Spleen (tissue), 11 donors: ENCODE measurements around the gene PRR16. TPM values are rescaled to one million over a fixed set of nuclear protein-coding genes. Genes with fewer than 3 reads are reported as not detected.

ENCODE experiments used
- DNase-seq: peaks from one replicate; pipeline ENCODE4 v3.0.0-alpha.2; 2020
- H3K27ac ChIP-seq, 8 donors: fragments of 200-600 bp; sonication (generic) in 7 of 8; 1 replicate in 4 of 8; 2 replicates in 4 of 8; pipeline versions ENCODE4 v1.5.0 to v1.8.0; 2016 to 2021; ENCODE audit warnings: inconsistent platforms in 4 of 8, mild to moderate bottlenecking in 4 of 8, moderate library complexity in 1 of 8
- H3K27me3 ChIP-seq, 7 donors: fragments of 200-600 bp; sonication (generic) in 6 of 7; replicated peaks in 1 of 7; 1 replicate in 4 of 7; 2 replicates in 3 of 7; pipeline versions ENCODE4 v1.5.0 to v1.8.0; 2016 to 2021; ENCODE audit warnings: inconsistent platforms in 3 of 7, mild to moderate bottlenecking in 1 of 7
- H3K36me3 ChIP-seq, 6 donors: fragments of 200-600 bp; sonication (generic) in 5 of 6; 1 replicate in 4 of 6; 2 replicates in 2 of 6; pipeline versions ENCODE4 v1.5.0 to v1.8.0; 2016 to 2021; ENCODE audit warnings: inconsistent platforms in 2 of 6
- H3K4me1 ChIP-seq, 6 donors: fragments of 200-600 bp; sonication (generic) in 5 of 6; 1 replicate in 3 of 6; 2 replicates in 3 of 6; pipeline versions ENCODE4 v1.5.0 to v1.8.0; 2016 to 2021; ENCODE audit warnings: inconsistent platforms in 3 of 6
- H3K4me3 ChIP-seq, 8 donors: fragments of 200-600 bp; sonication (generic) in 7 of 8; 1 replicate in 4 of 8; 2 replicates in 4 of 8; pipeline versions ENCODE4 v1.5.0 to v1.8.0; 2016 to 2021; ENCODE audit warnings: inconsistent platforms in 4 of 8, mild to moderate bottlenecking in 4 of 8, moderate library complexity in 2 of 8
- H3K9me3 ChIP-seq, 8 donors: fragments of 200-600 bp; sonication (generic) in 7 of 8; 1 replicate in 4 of 8; 2 replicates in 4 of 8; pipeline versions ENCODE4 v1.5.0 to v1.8.0; 2016 to 2021; ENCODE audit warnings: inconsistent platforms in 4 of 8
- CTCF ChIP-seq, 11 experiments: fragments of 200-600 bp in 7 of 11; fragments of 450-650 bp in 4 of 11; sonication (generic) in 4 of 11; IDR thresholded peaks in 8 of 11; conservative IDR thresholded peaks in 3 of 11; 1 replicate in 7 of 11; 2 replicates in 4 of 11; pipeline versions ENCODE4 v1.4.0 to v1.8.0; 2016 to 2021; ENCODE audit warnings: antibody characterized with exemption in 11 of 11, inconsistent platforms in 4 of 11, mild to moderate bottlenecking in 1 of 11
- POLR2A ChIP-seq, 3 donors: fragments of 450-650 bp; IDR thresholded peaks; one replicate each; pipeline ENCODE4 v1.5.1; 2017; ENCODE audit warnings: antibody characterized with exemption in 3 of 3, mild to moderate bottlenecking in 1 of 3
- POLR2AphosphoS5 ChIP-seq, 3 donors: sonication (generic); formaldehyde crosslinking; IDR thresholded peaks; one replicate each; pipeline ENCODE4 v1.5.1; 2017; ENCODE audit warnings: antibody characterized with exemption in 3 of 3
- WGBS, 5 donors: extraction: QIAGEN DNeasy Blood & Tissue Kit in 3 of 5; methylation state at CpG; one replicate each; pipeline versions ENCODE4 v1.1.5 to v1.1.7; 2013 to 2018; 5-methylcytosine and 5-hydroxymethylcytosine counted together
- intact Hi-C: fragments of 100-400 bp; cut with DNase I; formaldehyde crosslinking; loops from one replicate; pipeline ENCODE4 v1.15.0; 2023; ENCODE audit warnings: low total_unique reads
- polyA plus RNA-seq, 3 donors: library from polyadenylated mRNA; stranded (reverse); fragments of 200-250 nt; gene quantifications; one replicate each; pipeline ENCODE4 v1.2.1, GENCODE V29; 2013
- total RNA-seq, 7 donors: library from RNA; depleted of rRNA in 3 of 7; stranded (reverse); fragments of >200 nt in 3 of 7; fragmentation: NEBNext Ultra II Directional in 4 of 7; extraction: Animal tissue kit (Norgen Biotek cat#: 25700) in 4 of 7; gene quantifications; one replicate each; pipeline versions ENCODE4 v1.1.0 to v1.2.1, GENCODE V29; 2016 to 2021
- donor health status: healthy with polysubstance abuse.
- donor health status: DM: no; HTN: no; CAD: no; lungs with moderate emphysema.
- donor health status: DM: no; HTN: no; CAD: no.
- donor health status: Bipolar disorder and iron deficiency.
- donor health status: healthy.
- donor health status: DM: no; HTN: no; CAD: no.
- donor health status: DM: yes; HTN: yes; CAD: no.

Gene PRR16
- total and polyA plus RNA-seq, 10 donors: 0.61 to 4.5 (median 2.1) TPM

DNA sequence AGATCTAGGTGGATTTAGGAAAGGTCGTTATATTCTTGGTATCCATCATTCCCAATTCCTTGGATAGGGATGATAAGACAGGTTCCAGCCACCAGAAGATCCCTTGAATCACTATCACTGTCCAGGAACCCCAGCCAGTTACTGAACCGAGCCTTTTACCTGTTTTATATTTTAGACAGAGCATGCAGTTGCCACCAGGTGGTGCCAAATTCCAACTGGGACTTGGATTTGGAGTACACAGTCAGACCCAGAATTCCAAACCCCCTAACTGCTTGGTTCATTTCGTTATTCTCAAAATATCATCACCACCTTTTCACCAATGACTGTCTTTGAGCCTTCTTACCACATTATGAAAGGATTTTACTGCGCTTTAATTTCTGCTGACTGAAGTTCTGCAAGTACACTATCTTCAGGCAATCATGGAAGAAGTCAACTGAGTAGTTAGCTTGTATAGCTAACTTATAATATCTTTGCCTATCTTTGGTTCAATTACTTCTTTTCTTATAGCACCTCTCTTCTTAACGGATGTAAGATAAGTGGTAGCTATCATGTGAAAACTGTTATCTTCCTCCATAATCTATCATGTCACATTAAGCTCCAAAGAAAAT, 191.8 kb downstream of the PRR16 start:
- Histone ChIP-seq H3K27me3 (no peaks in the 10 kb centered on the region), H3K4me3 (no peak overlapping the region), H3K27ac (no peak overlapping the region), H3K36me3 (no peaks in the 10 kb centered on the region), H3K9me3 (no peaks in the 10 kb centered on the region), H3K4me1 (no peaks in the 10 kb centered on the region)
- intact Hi-C loops: no loop called here
- no peak for TF ChIP-seq POLR2AphosphoS5 (IDR thresholded peaks at IDR 0.05)
- TF ChIP-seq CTCF (IDR thresholded peaks at IDR 0.05 in 8 of 11, conservative IDR thresholded peaks at IDR 0.05 in 3 of 11): peak in 3 of 11 experiments; percentile 16 to 37 (median 22)
- no peak for DNase-seq
- WGBS, 5 donors: 47 to 64% (median 57%) methylated on average over 5 of the region's 5 CpGs

DNA sequence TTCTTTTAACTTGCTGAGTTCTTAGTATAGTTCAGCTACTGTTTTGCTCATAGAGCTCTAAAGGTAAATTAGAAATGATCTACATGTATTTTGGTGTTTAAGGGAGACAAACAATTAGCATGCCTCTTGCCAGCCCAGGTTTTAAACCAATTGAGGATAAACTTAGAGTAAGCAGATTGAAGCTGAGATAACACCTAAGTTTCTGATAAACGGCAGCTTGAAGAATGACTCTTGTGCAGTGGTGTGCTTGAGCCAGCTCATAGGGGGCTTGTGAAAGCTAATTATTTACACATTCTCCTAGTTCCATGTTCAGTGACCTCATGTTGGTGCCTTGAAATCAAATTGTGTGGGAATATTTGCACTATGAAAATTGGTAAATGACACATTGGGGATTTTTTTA, 193.0 kb downstream of the PRR16 start:
- TF ChIP-seq CTCF (IDR thresholded peaks at IDR 0.05 in 8 of 11, conservative IDR thresholded peaks at IDR 0.05 in 3 of 11) (no peak), POLR2AphosphoS5 (IDR thresholded peaks at IDR 0.05) (no peak), POLR2A (IDR thresholded peaks at IDR 0.05) (no peak)
- H3K36me3 ChIP-seq: no peaks in the 10 kb centered on the region
- no peak overlapping the region for H3K4me3 ChIP-seq
- H3K27me3 ChIP-seq: no peaks in the 10 kb centered on the region
- WGBS, 5 donors: 35 to 65% (median 51%) methylated on average over 1 of the region's 1 CpG
- H3K27ac ChIP-seq: no peak overlapping the region
- intact Hi-C loops: no loop called here
- H3K9me3 ChIP-seq: no peaks in the 10 kb centered on the region
- no peak for DNase-seq
- no peaks in the 10 kb centered on the region for H3K4me1 ChIP-seq

DNA sequence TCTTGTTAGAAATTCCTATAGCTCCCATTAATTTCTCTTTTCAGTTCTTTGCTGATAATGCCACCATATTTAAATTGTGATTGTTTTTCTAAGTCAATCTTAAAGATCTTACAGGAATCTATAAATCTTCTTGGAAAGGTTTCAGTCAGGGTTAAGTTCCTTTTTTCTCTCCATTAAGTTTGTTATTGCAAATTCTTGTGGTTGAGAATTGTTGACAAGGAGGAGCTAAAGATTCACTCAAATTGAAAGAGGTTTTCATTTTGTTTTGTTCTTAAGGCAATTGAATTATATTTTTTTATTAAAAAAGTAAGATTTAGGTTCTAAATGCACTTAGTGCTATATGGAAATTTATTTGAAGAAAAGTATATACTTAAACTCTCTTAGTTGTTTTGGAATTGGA, 213.4 kb downstream of the PRR16 start:
- Histone ChIP-seq H3K36me3 (no peaks in the 10 kb centered on the region), H3K4me3 (no peak overlapping the region), H3K27me3 (no peaks in the 10 kb centered on the region), H3K27ac (no peak overlapping the region), H3K9me3 (no peaks in the 10 kb centered on the region), H3K4me1 (no peaks in the 10 kb centered on the region)
- no peak for TF ChIP-seq CTCF (IDR thresholded peaks at IDR 0.05 in 8 of 11, conservative IDR thresholded peaks at IDR 0.05 in 3 of 11)
- no peak for TF ChIP-seq POLR2A (IDR thresholded peaks at IDR 0.05)
- no peak for TF ChIP-seq POLR2AphosphoS5 (IDR thresholded peaks at IDR 0.05)
- intact Hi-C loops: no loop called here
- no peak for DNase-seq

DNA sequence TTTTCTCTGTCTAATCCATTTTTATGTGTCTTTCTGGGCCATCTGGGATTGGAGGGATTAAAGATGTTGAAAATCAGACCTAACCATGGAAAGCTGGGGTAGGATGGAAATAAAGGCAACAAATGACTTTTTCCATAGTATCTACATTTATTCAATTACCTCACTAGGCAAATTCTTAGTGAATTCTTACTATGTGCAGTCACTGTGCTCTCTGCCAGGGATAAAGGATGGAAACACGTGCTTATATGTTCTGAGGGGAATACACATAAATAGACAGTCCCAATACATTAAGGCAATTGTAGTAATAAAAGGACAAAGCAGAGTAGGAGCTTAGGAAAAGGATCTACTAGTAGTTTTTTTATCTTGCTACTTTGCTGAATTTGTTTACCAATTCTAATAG, 214.2 kb downstream of the PRR16 start:
- Histone ChIP-seq H3K27me3 (no peaks in the 10 kb centered on the region), H3K4me3 (no peak overlapping the region), H3K36me3 (no peaks in the 10 kb centered on the region), H3K4me1 (no peaks in the 10 kb centered on the region), H3K27ac (no peak overlapping the region), H3K9me3 (no peaks in the 10 kb centered on the region)
- DNase-seq: no peak
- 57 to 83% (median 63%) methylated on average over 1 of the region's 1 CpG for WGBS, 5 donors
- intact Hi-C loops: no loop called here
- TF ChIP-seq POLR2AphosphoS5 (IDR thresholded peaks at IDR 0.05): no peak
- TF ChIP-seq CTCF (IDR thresholded peaks at IDR 0.05 in 8 of 11, conservative IDR thresholded peaks at IDR 0.05 in 3 of 11): no peak
- TF ChIP-seq POLR2A (IDR thresholded peaks at IDR 0.05): no peak
